Trophoblast cell (in vitro differentiated cells and primary cell): ENCODE results near the gene SLC2A10.

Source experiments
- DNase-seq, 2 donors: peaks; one replicate each; pipeline ENCODE4 v3.0.0-alpha.2; 2016
- H2AFZ ChIP-seq: 2 replicates; pipeline ENCODE4 v1.6.1; 2013; ENCODE audit warnings: low read length, moderate library complexity, mild to moderate bottlenecking; ENCODE audit not compliant: insufficient read depth, poor library complexity
- H2AK5ac ChIP-seq: 2 replicates; pipeline ENCODE4 v1.6.1; 2013; ENCODE audit warnings: mild to moderate bottlenecking, low read length
- H2BK120ac ChIP-seq: 2 replicates; pipeline ENCODE4 v1.6.1; 2013; ENCODE audit warnings: low read length, mild to moderate bottlenecking, moderate library complexity; ENCODE audit not compliant: insufficient read depth, poor library complexity
- H2BK12ac ChIP-seq: 2 replicates; pipeline ENCODE4 v1.6.1; 2013; ENCODE audit warnings: mild to moderate bottlenecking, low read length, moderate library complexity
- H2BK5ac ChIP-seq: 2 replicates; pipeline ENCODE4 v1.6.1; 2013; ENCODE audit warnings: low read length, low read depth, moderate library complexity, mild to moderate bottlenecking; ENCODE audit not compliant: poor library complexity
- H3K14ac ChIP-seq: 2 replicates; pipeline ENCODE4 v1.6.1; 2013; ENCODE audit warnings: mild to moderate bottlenecking, low read length
- H3K18ac ChIP-seq: 2 replicates; pipeline ENCODE4 v1.6.1; 2013; ENCODE audit warnings: mild to moderate bottlenecking, low read length
- H3K23ac ChIP-seq: 2 replicates; pipeline ENCODE4 v1.6.1; 2013; ENCODE audit warnings: low read length
- H3K27ac ChIP-seq: 2 replicates; pipeline ENCODE4 v1.5.1; 2013; ENCODE audit warnings: low read depth, mild to moderate bottlenecking, inconsistent platforms, low read length, moderate library complexity
- H3K27me3 ChIP-seq: 2 replicates; pipeline ENCODE4 v1.6.1; 2013; ENCODE audit warnings: inconsistent platforms, mild to moderate bottlenecking, low read length, moderate library complexity; ENCODE audit not compliant: insufficient read depth
- H3K36me3 ChIP-seq, 2 experiments: 1 replicate in 1 of 2; 2 replicates in 1 of 2; pipeline ENCODE4 v1.6.1; 2013; ENCODE audit warnings: low read length in 2 of 2, mild to moderate bottlenecking in 2 of 2, moderate library complexity in 1 of 2; ENCODE audit not compliant: insufficient read depth in 2 of 2, control insufficient read depth in 1 of 2
- H3K4ac ChIP-seq: 2 replicates; pipeline ENCODE4 v1.6.1; 2013; ENCODE audit warnings: low read depth, mild to moderate bottlenecking, low read length, moderate library complexity
- H3K4me1 ChIP-seq, 2 experiments: 1 replicate in 1 of 2; 2 replicates in 1 of 2; pipeline ENCODE4 v1.6.1; 2013; ENCODE audit warnings: low read length in 2 of 2, mild to moderate bottlenecking in 2 of 2, moderate library complexity in 1 of 2; ENCODE audit not compliant: insufficient read depth in 2 of 2, control insufficient read depth in 1 of 2
- H3K4me2 ChIP-seq: 2 replicates; pipeline ENCODE4 v1.6.1; 2013; ENCODE audit warnings: inconsistent platforms, mild to moderate bottlenecking, low read length, moderate library complexity
- H3K4me3 ChIP-seq: 2 replicates; pipeline ENCODE4 v1.5.1; 2013; ENCODE audit warnings: mild to moderate bottlenecking, low read depth, low read length, inconsistent platforms
- H3K79me1 ChIP-seq: one replicate; pipeline ENCODE4 v1.6.1; 2013; ENCODE audit warnings: low read length
- H3K79me2 ChIP-seq: 2 replicates; pipeline ENCODE4 v1.6.1; 2013; ENCODE audit warnings: low read length, mild to moderate bottlenecking; ENCODE audit not compliant: control insufficient read depth, insufficient read depth, poor library complexity
- H3K9ac ChIP-seq: 2 replicates; pipeline ENCODE4 v1.6.1; 2013; ENCODE audit warnings: mild to moderate bottlenecking, low read length
- H3K9me3 ChIP-seq: 2 replicates; pipeline ENCODE4 v1.6.1; 2013; ENCODE audit warnings: low read depth, mild to moderate bottlenecking, control low read depth, inconsistent platforms, low read length; ENCODE audit not compliant: insufficient read depth
- H4K12ac ChIP-seq: 2 replicates; pipeline ENCODE4 v1.6.1; 2013; ENCODE audit warnings: low read depth, mild to moderate bottlenecking, low read length, moderate library complexity
- H4K8ac ChIP-seq: 2 replicates; pipeline ENCODE4 v1.6.1; 2013; ENCODE audit warnings: low read depth, mild to moderate bottlenecking, low read length, moderate library complexity
- H4K91ac ChIP-seq: one replicate; pipeline ENCODE4 v1.6.1; 2013; ENCODE audit warnings: low read depth, mild to moderate bottlenecking, low read length, moderate library complexity
- WGBS: extraction: QIAGEN DNeasy Blood & Tissue Kit; methylation state at CpG from one replicate; pipeline ENCODE4 v1.1.7; 2013; ENCODE audit warnings: missing lambda C conversion rate; ENCODE audit not compliant: insufficient read length, insufficient coverage; ENCODE audit errors: extremely low coverage; 5-methylcytosine and 5-hydroxymethylcytosine counted together

The SLC2A10 gene

GRCh38 chr20:46665602-46666001, 43.8 kb upstream of the SLC2A10 start:
- Histone ChIP-seq H2BK120ac (no peak overlapping the region), H4K8ac (no peak overlapping the region), H3K4ac (no peak overlapping the region), H3K4me1 (no peaks in the 10 kb centered on the region), H3K36me3 (no peaks in the 10 kb centered on the region), H3K27me3 (no peaks in the 10 kb centered on the region), H3K9me3 (no peaks in the 10 kb centered on the region), H2BK5ac (no peak overlapping the region), H4K12ac (no peak overlapping the region), H3K4me3 (no peak overlapping the region), H3K14ac (no peak overlapping the region), H3K18ac (no peak overlapping the region), H3K9ac (no peak overlapping the region), H2AFZ (no peak overlapping the region), H3K79me2 (no peaks in the 10 kb centered on the region), H2BK12ac (no peak overlapping the region), H4K91ac (no peak overlapping the region), H3K23ac (no peak overlapping the region), H3K79me1 (no peaks in the 10 kb centered on the region), H3K27ac (no peak overlapping the region), H3K4me2 (no peak overlapping the region), H2AK5ac (no peak overlapping the region)
- DNase-seq = peak; percentile 48 to 72
- WGBS = no CpG with 5 or more reads among the region's 3 CpGs

GRCh38 chr20:46666306-46666705, 43.1 kb upstream of the SLC2A10 start:
- Histone ChIP-seq H3K14ac (no peak overlapping the region), H3K36me3 (no peaks in the 10 kb centered on the region), H3K23ac (no peak overlapping the region), H3K79me2 (no peaks in the 10 kb centered on the region), H2BK12ac (no peak overlapping the region), H3K4ac (no peak overlapping the region), H3K9me3 (peaks cover 2% of the 10 kb centered on the region), H3K4me3 (no peak overlapping the region), H3K27ac (no peak overlapping the region), H2BK120ac (no peak overlapping the region), H2AFZ (no peak overlapping the region), H4K91ac (no peak overlapping the region), H3K9ac (no peak overlapping the region), H3K18ac (no peak overlapping the region), H4K12ac (no peak overlapping the region), H2BK5ac (no peak overlapping the region), H3K27me3 (no peaks in the 10 kb centered on the region), H2AK5ac (no peak overlapping the region), H3K4me2 (no peak overlapping the region), H3K79me1 (no peaks in the 10 kb centered on the region), H4K8ac (no peak overlapping the region), H3K4me1 (no peaks in the 10 kb centered on the region)
- DNase-seq = no peak
- WGBS = no CpG with 5 or more reads among the region's 3 CpGs

GRCh38 chr20:46666818-46667515, 42.5 kb upstream of the SLC2A10 start:
- Histone ChIP-seq H2AFZ (no peak overlapping the region), H2AK5ac (no peak overlapping the region), H3K4me3 (no peak overlapping the region), H4K12ac (no peak overlapping the region), H2BK5ac (no peak overlapping the region), H3K79me2 (no peaks in the 10 kb centered on the region), H3K27me3 (no peaks in the 10 kb centered on the region), H4K8ac (no peak overlapping the region), H3K9me3 (peaks cover 2% of the 10 kb centered on the region), H3K14ac (no peak overlapping the region), H3K36me3 (no peaks in the 10 kb centered on the region), H3K4me1 (no peaks in the 10 kb centered on the region), H3K9ac (no peak overlapping the region), H3K79me1 (no peaks in the 10 kb centered on the region), H3K23ac (no peak overlapping the region), H3K4me2 (no peak overlapping the region), H3K18ac (no peak overlapping the region), H3K4ac (no peak overlapping the region), H2BK120ac (no peak overlapping the region), H3K27ac (no peak overlapping the region), H4K91ac (no peak overlapping the region), H2BK12ac (no peak overlapping the region)
- peak in 1 of 2 donors; percentile 58 for DNase-seq
- no CpG with 5 or more reads among the region's 6 CpGs for WGBS

- Histone ChIP-seq H3K27ac (no peak overlapping the region), H4K12ac (no peak overlapping the region), H3K4ac (no peak overlapping the region), H2BK120ac (no peak overlapping the region), H3K79me2 (no peaks in the 10 kb centered on the region), H3K23ac (no peak overlapping the region), H2AFZ (no peak overlapping the region), H3K79me1 (no peaks in the 10 kb centered on the region), H4K8ac (no peak overlapping the region), H3K18ac (no peak overlapping the region), H2AK5ac (no peak overlapping the region), H3K27me3 (no peaks in the 10 kb centered on the region), H2BK12ac (no peak overlapping the region), H3K9ac (no peak overlapping the region), H3K9me3 (peaks cover 5% of the 10 kb centered on the region), H3K4me2 (no peak overlapping the region), H3K36me3 (no peaks in the 10 kb centered on the region), H3K4me3 (no peak overlapping the region), H3K4me1 (no peaks in the 10 kb centered on the region), H2BK5ac (no peak overlapping the region), H3K14ac (no peak overlapping the region), H4K91ac (no peak overlapping the region)
- DNase-seq = no peak
- no CpG with 5 or more reads among the region's 2 CpGs for WGBS
Observed at GRCh38 chr20:46670228-46670584, 39.2 kb upstream of the SLC2A10 start.
